Lower leg skin (tissue), 4 donors: ENCODE results near the gene DCAF7. TPM values are rescaled to one million over a fixed set of nuclear protein-coding genes. Genes with fewer than 3 reads are reported as not detected.
A peak's percentile ranks its signal among the peaks of the same experiment; 100 is the strongest.

Source experiments
- DNase-seq, 2 donors: peaks; one replicate each; pipeline ENCODE4 v3.0.0-alpha.2; 2019; ENCODE audit warnings: low spot score in 2 of 2
- H3K4me3 ChIP-seq: fragments of 200-600 bp; sonication (generic); 2 replicates; pipeline ENCODE4 v1.5.1; 2017; ENCODE audit warnings: mild to moderate bottlenecking, low read depth; ENCODE audit not compliant: poor library complexity, severe bottlenecking
- CTCF ChIP-seq, 3 donors: fragments of 450-650 bp; IDR thresholded peaks; one replicate each; pipeline ENCODE4 v1.5.1; 2016; ENCODE audit warnings: antibody characterized with exemption in 3 of 3, mild to moderate bottlenecking in 3 of 3, moderate library complexity in 2 of 3
- POLR2A ChIP-seq, 2 donors: fragments of 450-650 bp; IDR thresholded peaks; one replicate each; pipeline ENCODE4 v1.6.1; 2016 to 2017; ENCODE audit warnings: antibody characterized with exemption in 2 of 2, mild to moderate bottlenecking in 1 of 2, moderate library complexity in 1 of 2
- WGBS, 2 donors: methylation state at CpG; one replicate each; pipeline ENCODE4 v1.1.5; 2018; 5-methylcytosine and 5-hydroxymethylcytosine counted together
- intact Hi-C: fragments of 100-400 bp; cut with DNase I; formaldehyde crosslinking; loops from one replicate; pipeline ENCODE4 v1.15.0; 2023; ENCODE audit warnings: low total_unique reads
- total RNA-seq, 4 donors: library from RNA; depleted of rRNA; stranded (reverse); fragments of >200 nt; gene quantifications; one replicate each; pipeline ENCODE4 v1.1.0, GENCODE V29; 2016

The DCAF7 gene
- total RNA-seq, 4 donors from 2014 or later = 23.8 to 33.0 (median 25.4) TPM

GRCh38 chr17:63567229-63567628 lies 17.0 kb downstream of the DCAF7 start:
- TF ChIP-seq POLR2A (IDR thresholded peaks at IDR 0.05) (no peak), CTCF (IDR thresholded peaks at IDR 0.05) (no peak)
- DNase-seq = no peak
- 89 to 96% methylated on average over 1 of the region's 1 CpG for WGBS, 2 donors
- no peak overlapping the region for H3K4me3 ChIP-seq
- intact Hi-C loops = no loop called here

- 73 to 80% methylated on average over 8 of the region's 8 CpGs for WGBS, 2 donors
- intact Hi-C loops = no loop called here
- H3K4me3 ChIP-seq = no peak overlapping the region
- DNase-seq = peak in 1 of 2 donors; percentile 18
- TF ChIP-seq POLR2A (IDR thresholded peaks at IDR 0.05) (no peak), CTCF (IDR thresholded peaks at IDR 0.05) (no peak)
Observed at GRCh38 chr17:63568563-63568962, 18.3 kb downstream of the DCAF7 start.

- WGBS, 2 donors = 87 to 93% methylated on average over 1 of the region's 1 CpG
- intact Hi-C loops = no loop called here
- H3K4me3 ChIP-seq = no peak overlapping the region
- no peak for TF ChIP-seq CTCF (IDR thresholded peaks at IDR 0.05)
- no peak for TF ChIP-seq POLR2A (IDR thresholded peaks at IDR 0.05)
- no peak for DNase-seq
Observed at GRCh38 chr17:63571632-63572310, 21.5 kb downstream of the DCAF7 start.

GRCh38 chr17:63573634-63574033 lies 23.4 kb downstream of the DCAF7 start:
- TF ChIP-seq POLR2A (IDR thresholded peaks at IDR 0.05) (no peak), CTCF (IDR thresholded peaks at IDR 0.05) (no peak)
- DNase-seq = no peak
- intact Hi-C loops = no loop called here
- no peak overlapping the region for H3K4me3 ChIP-seq
- WGBS, 2 donors = 84 to 85% methylated on average over 5 of the region's 5 CpGs

- TF ChIP-seq CTCF (IDR thresholded peaks at IDR 0.05) (no peak), POLR2A (IDR thresholded peaks at IDR 0.05) (no peak)
- intact Hi-C loops = no loop called here
Observed at GRCh38 chr17:63578027-63578768, 27.9 kb downstream of the DCAF7 start.

More at GRCh38 chr17:63578027-63578768, 27.9 kb downstream of the DCAF7 start:
- DNase-seq = peak in 1 of 2 donors; percentile 34
- 88% methylated on average over 7 of the region's 7 CpGs for WGBS, 2 donors
- H3K4me3 ChIP-seq = no peak overlapping the region
